ENCODE data around the gene C8A.

The C8A gene

DNA sequence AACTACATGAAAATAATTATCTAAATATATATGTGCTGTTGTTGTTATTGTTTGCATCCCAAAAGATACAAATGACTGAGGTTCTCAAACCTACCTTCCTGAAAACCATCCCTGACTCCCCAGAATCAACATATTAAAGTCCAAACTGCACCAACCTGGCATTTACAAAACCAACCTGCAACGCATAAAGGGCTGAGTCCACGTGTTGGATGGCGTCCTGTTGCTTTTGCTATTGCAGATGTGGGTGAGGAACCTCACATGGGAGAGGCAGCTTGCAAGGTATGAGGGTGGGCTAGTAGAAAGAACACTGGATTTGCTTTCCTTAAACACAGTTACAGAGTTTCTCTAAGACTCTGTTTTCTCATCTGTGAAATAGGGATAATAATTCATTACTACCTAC lies 112.8 kb downstream of the C8A start:
- Mint-ChIP-seq H3K9me3 (no peaks in the 10 kb centered on the region), H3K4me3 (no peak overlapping the region), H3K27me3 (ENCODE audit: low read depth) (no peaks in the 10 kb centered on the region), H3K27ac (no peak overlapping the region), H3K36me3 (ENCODE audit: low read depth) (no peaks in the 10 kb centered on the region), H3K4me1 (ENCODE audit: low read depth) (no peaks in the 10 kb centered on the region)

All from T-helper 1 cell treated with Interleukin-12 subunit alpha and Interleukin-12 subunit beta and Interleukin-4 antibody, amounts not matched to agents 30 μg/mL and 1 μg/mL, for 36 hours (primary cell).